ENCODE data around the gene CAMK1G.

Gene CAMK1G

DNA sequence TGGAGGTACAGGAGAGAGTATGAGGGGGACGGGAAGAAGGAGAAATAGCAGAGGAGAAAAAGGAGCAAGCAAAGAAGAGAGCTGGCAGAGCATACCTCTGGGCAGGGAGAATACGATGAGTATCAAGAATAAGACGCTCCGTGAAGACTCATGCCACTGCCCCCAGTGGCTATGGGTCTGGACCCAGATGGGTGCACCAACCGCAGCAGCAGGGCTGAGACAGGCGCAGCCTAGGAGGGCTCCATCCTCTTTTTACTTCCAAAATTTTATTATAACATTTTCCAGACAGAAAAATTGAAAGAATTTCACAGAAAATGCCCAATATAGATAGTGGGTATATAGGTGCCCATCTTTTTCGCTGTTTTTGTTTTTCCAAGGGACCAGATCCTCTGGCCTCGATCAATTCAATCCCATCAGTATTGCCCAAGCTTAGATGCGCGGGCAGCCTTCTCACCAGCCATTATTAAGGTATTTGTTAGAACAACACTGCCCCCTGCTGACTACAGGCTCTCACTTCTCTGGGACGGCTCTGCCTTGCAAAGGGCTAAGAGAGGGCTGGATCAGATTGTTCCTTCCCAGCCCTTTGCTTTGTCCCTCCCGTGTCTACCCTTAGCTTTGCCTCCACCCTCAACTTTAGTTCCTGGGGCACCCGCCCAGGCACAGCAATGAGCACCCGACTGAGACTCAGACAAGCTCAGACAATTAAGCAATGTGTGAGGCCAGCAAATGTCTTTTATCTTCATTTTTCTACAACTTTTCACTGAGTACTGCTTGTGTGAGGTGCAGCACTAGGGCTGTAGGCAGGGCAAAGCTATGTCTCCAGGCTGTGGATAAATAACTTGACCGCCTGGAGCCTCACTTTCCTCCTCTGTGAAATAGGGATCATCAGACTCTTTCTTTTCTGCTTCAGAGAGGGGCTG lies 17.5 kb upstream of the CAMK1G start:
- peak; percentile 69 for FAIRE-seq

DNA sequence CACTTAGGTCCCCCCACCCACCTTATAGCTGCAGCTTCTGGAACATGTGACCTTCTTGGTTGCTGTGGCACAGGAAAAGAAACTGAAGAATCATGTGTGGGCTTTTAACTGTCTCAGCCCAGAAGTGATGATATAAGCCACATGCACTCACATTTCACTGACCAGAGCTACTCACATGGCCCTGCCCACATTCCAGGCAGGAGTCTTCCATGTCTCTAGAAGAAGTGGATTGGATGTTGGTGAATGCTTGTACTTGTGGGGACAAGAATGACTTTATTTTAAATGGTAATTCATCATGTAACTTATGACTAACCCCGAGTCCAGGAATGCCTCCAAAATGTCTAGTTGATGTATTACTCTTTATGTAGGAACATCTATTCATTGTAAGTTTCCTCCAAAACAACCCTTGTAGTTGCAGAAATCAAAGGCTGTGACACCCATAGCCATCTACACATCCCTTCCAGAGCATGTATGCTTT lies 15.8 kb upstream of the CAMK1G start:
- FAIRE-seq, result no peak

DNA sequence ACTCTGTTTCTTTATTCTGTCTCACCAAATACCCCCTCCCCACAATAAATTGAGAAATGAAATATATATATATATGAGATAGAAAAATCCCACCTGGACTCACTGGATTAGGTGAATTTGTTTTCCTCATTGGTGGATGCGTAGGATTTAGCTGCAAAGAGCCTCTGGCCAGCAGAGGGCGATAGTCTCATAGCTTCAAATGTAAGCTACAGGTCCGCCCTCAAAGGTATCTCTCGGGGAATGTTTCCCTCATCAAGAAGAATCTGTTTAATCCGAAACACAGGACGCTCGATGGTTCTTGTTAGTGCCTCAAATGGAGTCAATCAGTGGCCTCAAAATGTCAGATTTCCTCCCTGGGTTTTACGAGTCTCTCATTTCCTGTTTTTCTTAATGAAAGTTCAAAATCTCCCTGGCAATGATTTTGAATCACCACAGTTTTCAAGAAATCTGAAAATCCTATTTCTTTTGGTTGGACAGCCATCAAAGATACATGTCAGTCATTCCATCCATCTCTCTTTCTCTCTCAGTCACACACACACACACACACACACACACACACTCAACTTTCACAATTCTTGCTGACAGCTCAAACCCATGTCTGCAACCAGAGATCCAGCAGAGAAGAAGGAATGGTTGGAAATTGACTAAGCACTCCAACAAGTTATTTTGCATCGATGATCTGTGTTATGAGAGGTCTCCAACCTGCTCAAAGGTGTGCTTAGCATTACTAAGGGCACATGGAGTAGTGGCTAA lies 13.9 kb upstream of the CAMK1G start:
- peak; percentile 92 for FAIRE-seq

DNA sequence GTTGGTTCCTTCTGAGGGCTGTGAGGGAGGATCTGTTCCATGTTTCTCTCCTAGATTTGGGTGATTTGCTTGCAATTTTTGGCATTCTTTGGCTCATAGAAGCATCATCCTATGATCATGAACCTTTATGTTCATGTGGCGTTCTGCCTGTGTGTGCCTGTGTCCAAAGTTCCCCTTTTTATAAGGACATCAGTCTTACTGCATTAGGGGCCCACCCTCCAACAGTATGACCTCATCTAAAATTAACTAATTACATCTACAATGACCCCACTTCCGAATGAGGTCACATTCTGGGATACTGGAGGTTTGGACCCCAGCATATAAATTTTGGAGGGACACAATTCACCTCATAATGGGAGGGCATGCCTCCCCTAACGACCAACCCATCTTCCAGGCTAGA lies 12.8 kb upstream of the CAMK1G start:
- FAIRE-seq, result no peak

DNA sequence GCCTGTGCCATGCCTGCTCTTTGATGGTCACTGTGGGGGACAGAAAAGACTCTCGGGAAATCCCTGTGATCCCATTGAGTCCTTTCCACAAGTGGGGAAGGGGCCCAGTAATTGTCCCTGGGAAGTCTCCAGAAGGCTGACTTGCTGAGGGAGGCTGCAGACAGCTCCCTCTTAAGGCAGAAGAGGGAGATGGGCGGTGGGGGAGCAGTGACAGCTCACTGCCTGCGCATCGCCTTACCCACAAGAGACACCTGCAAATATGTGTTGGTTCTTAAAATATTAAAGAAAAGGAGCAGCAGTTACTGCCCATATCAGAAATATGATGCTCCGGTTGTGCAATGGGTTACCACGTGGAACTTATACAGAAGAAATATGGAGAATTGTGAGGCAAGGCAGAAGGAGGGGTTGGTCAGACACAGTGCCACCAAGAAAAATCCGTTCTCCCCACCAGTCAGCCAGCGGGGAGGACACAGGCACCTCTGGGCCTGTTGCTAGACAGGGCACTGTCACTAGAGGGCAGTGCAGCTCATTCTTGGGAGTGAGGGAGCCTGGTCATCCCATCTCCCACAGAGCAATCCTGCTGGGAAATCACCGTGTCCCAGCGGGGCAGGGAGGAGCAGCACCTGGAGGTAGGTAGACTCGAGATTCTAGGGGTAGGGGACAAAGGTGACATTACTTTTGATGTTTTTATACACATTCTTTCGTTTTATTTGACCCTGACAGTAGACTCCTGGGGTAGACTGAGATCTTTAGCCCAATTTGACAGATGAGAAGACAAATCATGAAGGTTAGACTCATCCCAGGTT lies 6.9 kb upstream of the CAMK1G start:
- FAIRE-seq, result no peak

DNA sequence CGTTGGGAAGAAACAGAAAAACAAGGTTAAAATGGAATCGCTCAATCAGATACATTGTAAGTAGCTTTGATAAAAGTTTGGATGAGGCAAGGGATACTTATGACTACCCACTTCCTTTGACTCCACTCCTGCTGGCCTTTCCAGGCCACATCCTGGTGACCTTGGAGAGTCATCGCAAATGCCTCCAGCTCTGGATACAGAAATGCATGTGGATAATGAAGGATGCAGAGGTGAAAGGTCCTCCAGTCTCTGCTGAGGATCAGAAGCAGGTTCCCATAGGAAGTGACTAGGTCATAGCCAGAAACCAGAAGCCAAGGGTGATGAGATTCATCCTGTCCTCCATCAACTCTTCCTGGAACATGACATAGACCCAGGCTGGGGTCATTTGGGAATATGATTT lies 6.2 kb upstream of the CAMK1G start:
- FAIRE-seq, result no peak

DNA sequence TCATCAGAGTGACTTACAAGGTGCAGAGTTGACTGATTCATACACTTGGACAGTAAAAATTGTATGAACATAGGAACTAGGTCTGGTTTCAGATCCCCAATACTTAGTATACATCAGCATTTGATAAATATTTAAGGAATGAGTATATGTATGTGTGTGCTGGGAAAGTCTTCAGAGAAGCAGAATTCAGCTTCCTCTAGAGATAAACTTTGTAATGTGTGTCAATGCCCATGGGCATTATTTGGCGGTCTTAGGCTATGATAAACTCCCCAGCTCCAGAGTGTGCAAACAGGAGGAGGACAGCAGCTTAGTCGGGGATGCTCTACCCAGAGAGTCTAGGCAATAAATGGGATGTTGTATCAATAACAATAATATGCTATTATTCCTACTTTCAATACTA lies 2.9 kb upstream of the CAMK1G start:
- FAIRE-seq, result no peak

DNA sequence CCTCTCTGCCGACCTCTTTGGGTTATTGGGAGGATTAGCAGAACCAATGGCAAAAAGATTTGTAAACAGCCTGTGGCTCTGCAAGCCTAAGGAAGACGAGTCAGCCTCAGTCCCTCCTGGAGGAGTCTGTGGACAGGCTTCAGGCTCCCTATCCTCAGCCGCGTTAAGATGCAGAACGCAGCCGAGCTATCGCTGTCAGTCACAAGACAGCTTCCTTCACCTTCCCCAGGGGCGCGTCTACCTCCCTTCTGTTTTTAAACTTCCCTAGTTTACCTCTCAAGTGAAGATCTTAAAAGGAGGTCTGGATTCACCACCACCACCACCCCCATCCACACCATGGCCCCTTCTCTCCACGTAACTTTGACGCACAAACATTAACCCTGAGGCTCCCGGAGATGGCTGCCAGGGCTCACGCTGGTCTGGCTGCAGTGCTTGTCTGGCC lies 738 bp downstream of the CAMK1G start:
- no peak for FAIRE-seq

DNA sequence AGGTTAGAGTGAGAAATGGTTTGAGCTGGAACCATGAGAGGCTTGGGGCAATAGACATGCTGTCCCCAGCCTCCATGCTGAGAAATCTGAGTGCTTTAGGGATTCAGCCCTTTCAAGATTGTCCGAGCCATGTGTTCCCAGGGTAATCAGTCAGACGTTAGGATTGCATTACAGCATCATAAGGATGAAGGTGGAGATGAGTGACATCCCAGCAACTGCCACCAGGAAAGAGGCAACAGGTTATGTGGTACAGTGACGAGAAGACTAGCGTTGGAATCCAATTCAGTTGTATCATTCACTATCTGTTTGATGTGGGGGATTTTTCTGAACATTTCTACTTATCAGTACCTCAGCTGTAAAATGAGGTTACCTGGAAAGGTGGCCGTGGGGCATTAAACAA lies 1.7 kb downstream of the CAMK1G start:
- no peak for FAIRE-seq

DNA sequence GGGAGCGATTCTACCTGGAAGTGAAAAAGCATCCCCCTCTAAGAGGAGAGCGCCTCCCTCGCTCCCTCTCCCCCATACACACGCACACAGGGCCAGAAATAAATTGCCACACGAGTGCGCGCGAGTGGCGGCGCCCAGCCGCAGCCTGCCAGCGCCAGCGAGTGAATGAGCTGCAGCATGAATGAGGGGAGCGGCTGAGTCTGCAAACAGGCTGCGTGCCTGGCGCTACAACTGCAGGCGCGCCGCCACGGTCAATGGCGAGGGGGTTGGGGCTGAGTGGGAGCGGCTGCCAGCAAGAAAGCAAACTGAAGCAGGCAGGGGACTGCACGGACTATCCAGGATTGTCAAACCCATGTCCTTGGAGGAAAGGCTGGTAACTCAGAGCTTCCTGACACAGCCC lies 2.2 kb downstream of the CAMK1G start:
- FAIRE-seq, result no peak

DNA sequence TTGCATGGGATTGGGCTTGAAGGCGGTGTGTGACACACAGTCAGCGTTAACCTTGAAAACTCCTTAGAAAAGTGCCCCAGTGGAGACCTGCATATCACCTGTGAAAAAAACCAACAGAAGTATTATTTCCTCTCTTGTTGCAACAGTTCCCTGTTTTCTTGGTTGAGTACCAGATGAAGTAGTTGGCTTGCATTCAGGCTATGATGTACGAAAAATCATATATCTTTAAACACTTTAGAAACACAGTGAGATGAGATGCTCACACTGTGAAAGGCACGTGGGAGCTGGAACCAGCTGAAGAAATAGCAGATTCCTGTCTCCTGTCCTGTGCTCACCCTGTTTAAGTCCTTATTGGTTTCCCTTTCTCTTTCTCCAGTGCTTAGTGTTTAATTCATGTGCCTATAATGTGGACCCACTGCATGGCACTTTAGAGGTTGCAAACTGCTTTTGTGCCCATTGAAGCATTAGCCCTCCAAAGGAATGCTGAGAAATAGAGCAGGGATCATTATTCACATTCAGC lies 2.8 kb downstream of the CAMK1G start:
- FAIRE-seq, result no peak

DNA sequence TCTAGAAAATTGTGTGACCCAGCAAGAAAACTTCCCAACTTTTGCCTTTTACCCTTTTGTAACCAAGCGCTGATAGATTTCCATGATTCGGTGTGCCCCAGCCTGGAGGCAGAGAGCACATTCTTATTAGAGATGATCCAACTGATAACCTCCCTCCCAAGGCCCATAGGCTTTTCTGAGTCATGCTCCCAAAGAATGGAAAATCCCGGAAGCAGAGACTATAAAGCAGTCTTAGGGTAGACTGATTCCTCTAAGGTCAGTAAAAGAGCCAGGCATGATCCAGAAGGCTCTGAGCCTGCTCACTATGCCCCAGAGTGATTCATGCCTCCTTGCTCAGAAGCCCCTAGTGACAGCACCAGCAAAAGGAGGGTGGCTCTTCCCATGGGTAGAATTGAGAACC lies 4.3 kb downstream of the CAMK1G start:
- FAIRE-seq, result no peak

DNA sequence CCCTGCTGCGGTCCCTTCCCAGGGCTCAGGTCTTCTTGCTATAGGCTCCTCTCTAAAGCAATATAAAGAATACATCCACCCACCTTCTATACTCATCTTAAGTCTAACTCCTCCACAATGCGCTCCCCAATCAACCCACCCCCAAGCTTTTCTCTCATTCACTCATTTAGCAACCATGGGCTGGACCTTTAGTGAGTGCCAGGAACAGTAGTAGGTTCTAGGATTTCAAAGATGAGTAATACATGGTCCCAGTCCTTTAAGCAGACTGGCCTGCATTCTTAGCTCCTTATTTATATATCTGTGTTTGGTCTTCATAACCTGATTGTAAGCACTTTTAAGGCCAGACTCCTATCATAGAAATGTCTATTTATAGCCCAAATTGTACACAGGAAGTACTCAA lies 5.9 kb downstream of the CAMK1G start:
- no peak for FAIRE-seq

DNA sequence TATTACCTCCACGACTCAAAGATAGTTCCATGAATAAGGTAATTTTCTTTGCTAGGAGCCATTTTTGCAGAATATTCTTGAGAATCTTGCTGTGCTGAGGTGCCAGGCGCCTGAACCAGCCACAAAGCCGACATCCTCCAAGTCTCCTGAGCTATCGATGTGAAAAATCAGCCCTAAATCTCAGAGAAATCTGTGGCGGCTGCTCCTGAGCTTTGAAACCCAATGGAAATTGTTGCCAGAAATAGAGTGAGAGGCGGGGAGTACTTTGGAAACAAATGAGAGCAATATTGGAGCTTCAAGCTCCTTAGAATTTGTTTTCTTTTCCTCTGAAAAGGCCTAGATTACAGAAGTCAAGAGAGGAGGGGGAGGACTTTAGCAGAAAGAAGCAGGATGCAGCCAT lies 6.3 kb downstream of the CAMK1G start:
- FAIRE-seq, result no peak

DNA sequence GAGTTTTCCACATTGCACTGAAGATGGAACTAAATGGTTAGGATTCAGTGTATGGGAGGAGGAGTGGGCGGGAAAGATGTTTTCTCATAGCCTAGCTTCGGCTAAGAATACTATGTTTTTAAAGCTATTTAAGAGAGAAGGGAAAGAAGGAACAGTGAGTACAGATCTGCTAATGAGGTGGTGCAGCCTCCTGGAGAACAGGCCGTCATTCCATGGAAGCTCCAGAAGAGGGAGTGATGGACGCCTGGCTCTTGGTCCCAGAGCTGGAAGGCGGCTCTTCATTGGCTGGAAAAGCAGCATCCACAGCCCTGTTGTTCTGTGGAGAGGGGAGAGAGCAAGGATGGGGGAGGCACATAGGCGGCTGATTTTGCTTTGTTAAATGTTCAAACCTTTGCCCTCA lies 6.9 kb downstream of the CAMK1G start:
- no peak for FAIRE-seq

DNA sequence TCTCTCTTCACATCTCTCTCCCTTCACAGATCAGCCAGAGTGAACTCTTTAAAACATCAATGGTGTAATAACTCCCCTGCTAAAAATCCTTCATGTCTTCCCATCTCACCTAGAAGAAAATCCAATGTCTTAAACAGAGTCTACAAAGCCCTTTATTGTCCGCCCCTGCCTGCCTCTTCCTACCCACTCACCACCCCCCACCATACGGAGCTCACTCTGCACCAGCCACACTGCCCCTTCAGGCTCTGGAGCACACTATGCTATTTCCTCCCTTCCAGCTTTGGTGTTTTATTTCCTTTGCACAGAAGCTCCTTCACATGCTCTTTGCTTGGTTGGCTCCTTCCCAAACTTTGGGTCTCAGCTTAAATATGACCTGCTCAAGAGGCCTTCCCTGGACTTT lies 10.2 kb downstream of the CAMK1G start:
- no peak for FAIRE-seq

DNA sequence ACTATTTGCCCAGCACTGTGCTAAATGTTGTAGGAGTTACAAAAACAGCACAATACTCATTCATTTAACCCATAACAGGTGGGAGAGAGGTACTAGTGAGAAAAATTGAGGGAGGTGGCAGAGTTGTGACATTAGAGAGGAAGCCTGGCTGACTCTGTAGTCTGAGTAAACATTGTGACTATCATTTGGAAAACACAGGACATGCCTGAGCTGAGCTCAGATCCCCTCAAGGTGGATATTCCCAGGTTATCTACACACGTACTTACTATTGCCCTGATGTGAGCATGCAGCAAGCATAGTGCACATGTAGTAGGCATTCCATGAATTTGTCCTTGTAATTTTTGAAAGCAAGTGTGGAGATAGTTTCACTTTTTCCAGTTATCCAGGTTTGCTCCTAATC lies 10.9 kb downstream of the CAMK1G start:
- FAIRE-seq, result no peak

DNA sequence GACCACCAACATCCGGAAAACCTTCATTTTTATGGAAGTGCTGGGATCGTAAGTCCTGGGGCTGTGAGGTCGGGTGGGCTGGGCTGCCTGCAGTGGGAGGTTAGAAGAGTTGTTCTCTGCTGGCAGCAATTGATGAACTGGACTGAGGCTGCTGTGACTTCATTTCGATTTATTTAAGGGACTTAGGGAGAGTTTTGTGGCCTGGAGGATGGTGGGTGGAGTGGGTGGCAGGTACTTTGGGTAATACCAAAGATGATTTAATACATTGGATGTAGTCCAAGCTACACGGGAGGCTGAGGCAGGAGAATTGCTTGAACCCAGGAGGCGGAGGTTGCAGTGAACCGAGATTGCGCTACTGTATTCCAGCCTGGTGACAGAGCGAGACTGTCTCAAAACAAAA lies 11.5 kb downstream of the CAMK1G start:
- FAIRE-seq, result no peak

DNA sequence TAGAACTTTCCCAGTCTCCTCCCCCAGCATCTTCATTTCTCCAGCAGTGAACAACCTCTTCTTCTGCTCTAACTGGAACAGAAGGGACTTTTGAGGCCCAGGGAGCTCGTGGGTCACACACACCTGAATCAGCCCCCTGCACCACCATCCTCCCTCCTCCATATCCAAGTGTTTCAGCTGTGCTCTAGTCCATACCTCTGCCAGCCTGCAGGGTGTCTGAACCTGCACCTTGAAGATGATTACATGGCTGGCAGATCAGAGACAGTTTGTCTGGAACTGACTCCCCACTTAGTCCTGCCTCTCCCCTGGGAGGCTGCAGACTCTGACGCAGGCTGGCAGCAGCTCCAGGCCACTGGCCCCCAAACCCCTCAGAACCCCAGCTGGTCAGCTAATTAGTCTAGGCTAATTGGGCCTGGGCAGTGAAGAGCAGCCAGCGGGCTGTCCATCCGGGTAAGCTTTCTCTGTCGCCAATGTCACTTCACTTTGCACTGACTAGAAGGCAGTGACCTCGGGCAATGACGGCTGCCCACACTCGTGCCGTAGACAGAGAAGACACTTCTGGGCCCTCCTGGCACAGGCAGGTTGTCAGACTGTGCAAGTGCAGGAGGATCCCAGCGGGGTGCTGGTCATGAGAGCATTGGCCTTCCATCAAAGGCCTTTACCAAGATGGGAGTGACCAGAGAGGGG lies 12.2 kb downstream of the CAMK1G start:
- no peak for FAIRE-seq

DNA sequence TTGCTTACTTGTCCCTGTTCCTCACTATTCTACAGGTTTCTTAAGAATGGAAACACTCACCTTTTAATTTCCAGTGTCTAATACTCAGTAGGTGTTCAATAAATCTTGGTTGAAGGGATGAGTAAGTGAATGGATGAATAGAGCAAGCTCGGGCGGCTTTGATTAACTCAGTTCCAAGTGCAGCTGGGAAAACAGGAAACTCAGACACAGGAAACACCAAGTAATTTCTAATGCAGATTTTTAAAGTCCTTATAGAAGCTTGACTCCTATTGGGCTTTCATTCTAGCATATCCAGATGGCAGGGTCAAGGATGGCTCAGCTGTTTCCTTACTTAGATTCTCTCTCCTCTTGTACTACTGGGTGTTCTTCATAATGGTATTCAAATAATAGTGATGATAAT lies 14.0 kb downstream of the CAMK1G start:
- FAIRE-seq, result no peak

DNA sequence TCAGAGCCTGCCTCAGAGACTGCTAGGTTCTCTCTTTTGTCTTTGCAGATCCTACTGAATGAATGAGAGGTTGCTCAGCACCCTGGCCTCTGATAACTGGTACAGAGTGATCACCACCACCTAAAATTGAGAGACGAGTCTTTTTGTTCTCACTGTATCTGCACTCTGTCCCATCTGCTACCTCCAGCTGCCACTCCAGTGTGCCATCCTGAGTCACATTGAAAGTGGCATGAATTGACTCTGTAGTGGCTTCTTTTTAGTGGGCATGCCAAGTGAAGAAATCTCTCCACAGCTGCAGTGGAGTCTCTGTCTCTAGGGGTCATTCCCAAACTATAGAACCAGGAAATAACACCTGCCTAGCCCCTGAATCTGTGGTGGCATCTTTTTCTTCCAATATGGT lies 14.7 kb downstream of the CAMK1G start:
- no peak for FAIRE-seq

DNA sequence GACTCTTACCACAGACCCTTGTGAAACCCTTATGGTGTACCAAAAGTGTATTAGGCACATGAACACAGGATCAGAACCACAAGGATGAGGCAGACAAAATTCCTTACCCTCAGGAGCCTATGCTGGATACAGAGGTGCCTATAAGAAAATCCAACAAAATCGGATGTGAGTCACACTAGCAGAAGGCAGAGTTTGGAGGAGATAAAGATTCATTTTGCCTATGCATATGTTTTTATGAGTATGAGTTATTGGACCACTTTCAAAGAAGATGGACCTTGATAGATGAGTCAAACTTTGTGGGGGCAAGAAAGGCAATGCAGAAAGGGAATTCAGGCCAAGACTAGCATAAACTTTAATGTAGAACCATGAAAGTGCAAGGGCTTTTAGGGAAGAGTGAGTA lies 17.0 kb downstream of the CAMK1G start:
- FAIRE-seq, result no peak

Data from G401.6 (cell line).